SK-N-SH (cell line): ENCODE results near the gene MACROD2. TPM values are rescaled to one million over a fixed set of nuclear protein-coding genes. Genes with fewer than 3 reads are reported as not detected.

Source experiments
- CTCF ChIA-PET: fragments of 300-600, 350-600 bp; formaldehyde crosslinking; extraction: SDS; loops from one replicate; lab custom pipeline; 2021; lab: Yijun Ruan, JAX
- POLR2A ChIA-PET: fragments of 350-600 bp; sonication (Branson Sonifier 250); formaldehyde crosslinking; extraction: SDS; loops from one replicate; lab custom pipeline; 2020; ENCODE audit warnings: antibody characterized with exemption, inconsistent platforms; lab: Yijun Ruan, JAX
- DNase-seq: peaks from one replicate; pipeline ENCODE4 v3.0.0; 2012
- H2AFZ ChIP-seq: fragments of 200-600 bp; sonication (generic); 2 replicates; pipeline ENCODE4 v1.8.1; 2016; ENCODE audit warnings: antibody characterized with exemption, mild to moderate bottlenecking, low read depth
- H3F3A ChIP-seq: fragments of 200-600 bp; sonication (generic); replicated peaks from 2 replicates; pipeline ENCODE3; 2016; ENCODE audit warnings: antibody characterized with exemption, mild to moderate bottlenecking; ENCODE audit not compliant: insufficient read depth
- H3K27ac ChIP-seq, 2 experiments: fragments of 200-500 bp in 1 of 2; fragments of 200-600 bp in 1 of 2; sonication (Bioruptor generic) in 1 of 2; sonication (generic), shearing (Covaris generic) in 1 of 2; 2 replicates each; pipeline versions ENCODE4 v1.5.1 to v1.6.1; 2014 to 2016; ENCODE audit warnings: low read depth in 2 of 2, inconsistent platforms in 1 of 2, low read length in 1 of 2, mild to moderate bottlenecking in 1 of 2, mixed read lengths in 1 of 2
- H3K27me3 ChIP-seq: fragments of 200-600 bp; sonication (generic), shearing (Covaris generic); 2 replicates; pipeline ENCODE4 v1.6.1; 2016; ENCODE audit warnings: mixed run types; ENCODE audit not compliant: insufficient read depth
- H3K36me3 ChIP-seq, 2 experiments: fragments of 200-500 bp in 1 of 2; fragments of 200-600 bp in 1 of 2; sonication (Bioruptor generic) in 1 of 2; sonication (generic) in 1 of 2; replicated peaks in 1 of 2; 2 replicates each; pipeline versions ENCODE3 to v1.5.1; 2014 to 2016; ENCODE audit warnings: low read length in 1 of 2, mild to moderate bottlenecking in 1 of 2; ENCODE audit not compliant: insufficient read depth in 2 of 2, control insufficient read depth in 1 of 2
- H3K4me1 ChIP-seq, 2 experiments: fragments of 200-500 bp in 1 of 2; fragments of 200-600 bp in 1 of 2; sonication (Bioruptor generic) in 1 of 2; sonication (generic), shearing (Covaris generic) in 1 of 2; 2 replicates each; pipeline versions ENCODE4 v1.5.1 to v1.6.1; 2014 to 2016; ENCODE audit warnings: low read depth in 1 of 2, low read length in 1 of 2, mixed run types in 1 of 2; ENCODE audit not compliant: insufficient read depth in 2 of 2, control insufficient read depth in 1 of 2
- H3K4me2 ChIP-seq: fragments of 200-600 bp; sonication (generic), shearing (Covaris generic); 2 replicates; pipeline ENCODE4 v1.6.1; 2017; ENCODE audit warnings: mixed run types
- H3K4me3 ChIP-seq, 2 experiments: fragments of 200-500 bp in 1 of 2; fragments of 200-600 bp in 1 of 2; sonication (Bioruptor generic) in 1 of 2; sonication (generic), shearing (Covaris generic) in 1 of 2; 2 replicates each; pipeline versions ENCODE4 v1.5.1 to v1.8.1; 2014 to 2016; ENCODE audit warnings: low read depth in 2 of 2, inconsistent platforms in 1 of 2, low read length in 1 of 2, mild to moderate bottlenecking in 1 of 2, mixed read lengths in 1 of 2, moderate library complexity in 1 of 2
- H3K79me2 ChIP-seq: fragments of 200-600 bp; sonication (generic); 2 replicates; pipeline ENCODE4 v1.8.1; 2017; ENCODE audit warnings: mild to moderate bottlenecking; ENCODE audit not compliant: insufficient read depth
- H3K9ac ChIP-seq: fragments of 200-600 bp; sonication (generic); 2 replicates; pipeline ENCODE4 v1.6.1; 2017; ENCODE audit warnings: mixed run types
- H3K9me2 ChIP-seq: fragments of 200-600 bp; sonication (generic); 2 replicates; pipeline ENCODE4 v1.6.1; 2017; ENCODE audit warnings: mixed run types
- H3K9me3 ChIP-seq: fragments of 200-600 bp; sonication (generic); 2 replicates; pipeline ENCODE4 v1.6.1; 2017; ENCODE audit warnings: mixed run types, mild to moderate bottlenecking, moderate library complexity
- H4K20me1 ChIP-seq: fragments of 200-600 bp; sonication (generic); 2 replicates; pipeline ENCODE4 v1.6.1; 2017; ENCODE audit warnings: mild to moderate bottlenecking, mixed run types; ENCODE audit not compliant: insufficient read depth
- CTCF ChIP-seq: fragments of 200-600 bp; sonication (generic); IDR thresholded peaks from 2 replicates; pipeline ENCODE4 v1.6.1; 2017; ENCODE audit warnings: antibody characterized with exemption, mild to moderate bottlenecking, moderate library complexity
- ELF1 ChIP-seq: IDR thresholded peaks from 2 replicates; pipeline ENCODE4 v1.4.0; 2012
- EZH2phosphoT487 ChIP-seq: fragments of 200-600 bp; sonication (generic); IDR thresholded peaks from 2 replicates; pipeline ENCODE4 v1.6.1; 2017; ENCODE audit warnings: low read depth, mixed run types, mild to moderate bottlenecking, antibody characterized with exemption, moderate library complexity, borderline replicate concordance
- FOXJ3 ChIP-seq: sonication (generic); formaldehyde crosslinking; IDR thresholded peaks from 2 replicates; pipeline ENCODE4 v1.5.1; 2020; ENCODE audit warnings: mild to moderate bottlenecking, missing genetic modification reagents
- FOXM1 ChIP-seq: IDR thresholded peaks from 2 replicates; pipeline ENCODE4 v1.4.0; 2012; ENCODE audit warnings: low read depth, mild to moderate bottlenecking
- GABPA ChIP-seq: IDR thresholded peaks from 2 replicates; pipeline ENCODE4 v1.4.0; 2012; ENCODE audit warnings: low read depth, mild to moderate bottlenecking
- GATA2 ChIP-seq: sonication (generic); formaldehyde crosslinking; IDR thresholded peaks from 2 replicates; pipeline ENCODE4 v1.5.0; 2020; ENCODE audit warnings: mild to moderate bottlenecking, missing genetic modification reagents
- MEF2A ChIP-seq: IDR thresholded peaks from 2 replicates; pipeline ENCODE4 v1.4.0; 2012; ENCODE audit warnings: low read depth, borderline replicate concordance
- MXI1 ChIP-seq: IDR thresholded peaks from 2 replicates; pipeline ENCODE4 v1.6.1; 2012; ENCODE audit warnings: mild to moderate bottlenecking, low read depth, low read length, improper control_type of control experiment
- PBX3 ChIP-seq: IDR thresholded peaks from 2 replicates; pipeline ENCODE4; 2012
- POLR2AphosphoS5 ChIP-seq: IDR thresholded peaks from 2 replicates; pipeline ENCODE4 v1.6.1; 2012; ENCODE audit warnings: low read depth, low read length
- REST ChIP-seq: IDR thresholded peaks from 2 replicates; pipeline ENCODE4 v1.6.1; 2012; ENCODE audit warnings: mild to moderate bottlenecking, low read depth, low read length, moderate library complexity
- RXRA ChIP-seq: IDR thresholded peaks from 2 replicates; pipeline ENCODE4 v1.4.0; 2012; ENCODE audit warnings: low read depth, mild to moderate bottlenecking, borderline replicate concordance
- SIN3A ChIP-seq: IDR thresholded peaks from 2 replicates; pipeline ENCODE4 v1.6.1; 2012; ENCODE audit warnings: low read depth, mild to moderate bottlenecking, low read length, moderate library complexity, borderline replicate concordance
- SMC3 ChIP-seq: IDR thresholded peaks from 2 replicates; pipeline ENCODE4 v1.6.1; 2012; ENCODE audit warnings: low read depth, low read length, improper control_type of control experiment
- TCF12 ChIP-seq: IDR thresholded peaks from 2 replicates; pipeline ENCODE4 v1.4.0; 2012
- USF1 ChIP-seq: IDR thresholded peaks from 2 replicates; pipeline ENCODE4 v1.4.0; 2012; ENCODE audit warnings: low read depth, borderline replicate concordance
- YY1 ChIP-seq: IDR thresholded peaks from 2 replicates; pipeline ENCODE4 v1.4.0; 2012; ENCODE audit warnings: low read depth, mild to moderate bottlenecking
- ZBTB33 ChIP-seq: IDR thresholded peaks from 2 replicates; pipeline ENCODE4 v1.4.0; 2012; ENCODE audit warnings: low read depth, borderline replicate concordance
- WGBS: methylation state at CpG from one replicate; pipeline ENCODE4 v1.1.6; 2017; ENCODE audit warnings: low lambda C conversion rate; 5-methylcytosine and 5-hydroxymethylcytosine counted together
- polyA plus RNA-seq, 3 experiments: library from polyadenylated mRNA; depleted of rRNA; stranded (reverse); fragments of >200 nt; gene quantifications; 2 replicates each; pipeline ENCODE4 v1.2.3, GENCODE V29; 2012

The MACROD2 gene
- polyA plus RNA-seq, 1 of the 3 experiments (the other 2 are of a cell fraction) = 0.33 TPM

GRCh38 chr20:14415467-14415866 lies 420.2 kb downstream of the MACROD2 start:
- no peaks in the 10 kb centered on the region for H3F3A ChIP-seq
- peaks cover 0 to 5% of the 10 kb centered on the region in 2 experiments; a peak in 2 of 4 replicates for H3K4me1 ChIP-seq
- no peak for DNase-seq
- H3K4me2 ChIP-seq = no peak overlapping the region
- H3K27me3 ChIP-seq = no peaks in the 10 kb centered on the region
- H2AFZ ChIP-seq = no peak overlapping the region
- no peaks in the 10 kb centered on the region for H3K9me2 ChIP-seq
- no peak overlapping the region for H3K27ac ChIP-seq
- TF ChIP-seq SMC3 (no peak), CTCF (no peak), FOXM1 (no peak), MXI1 (no peak), MEF2A (no peak), RXRA (no peak), POLR2AphosphoS5 (no peak), EZH2phosphoT487 (no peak), YY1 (no peak), ELF1 (no peak), TCF12 (no peak), PBX3 (no peak), USF1 (no peak), GABPA (no peak)
- no peaks in the 10 kb centered on the region for H3K79me2 ChIP-seq
- CTCF ChIA-PET = interaction anchor here (1.1 kb wide), 1 partner anchor 78 kb away, joined by 3 read pairs; the partner anchor contains the start of gene FLRT3
- no peaks in the 10 kb centered on the region for H3K36me3 ChIP-seq
- 53% methylated on average over 3 of the region's 3 CpGs for WGBS
- H3K9ac ChIP-seq = no peak overlapping the region
- no peak overlapping the region for H3K4me3 ChIP-seq
- POLR2A ChIA-PET = interaction anchor here (0.7 kb wide), 1 partner anchor 495 kb away, joined by 3 read pairs; no protein-coding TSS in a partner anchor
- H3K9me3 ChIP-seq = no peaks in the 10 kb centered on the region
- H4K20me1 ChIP-seq = no peaks in the 10 kb centered on the region

- DNase-seq = no peak
- ChIA-PET POLR2A (no interaction called here), CTCF (no interaction called here)
- H3K9me2 ChIP-seq = no peaks in the 10 kb centered on the region
- H3F3A ChIP-seq = no peaks in the 10 kb centered on the region
- 70% methylated on average over 2 of the region's 2 CpGs for WGBS
- H3K9ac ChIP-seq = no peak overlapping the region
- no peaks in the 10 kb centered on the region for H3K9me3 ChIP-seq
- no peaks in the 10 kb centered on the region for H3K27me3 ChIP-seq
- H3K36me3 ChIP-seq = no peaks in the 10 kb centered on the region
- no peak overlapping the region for H3K4me2 ChIP-seq
- no peaks in the 10 kb centered on the region for H4K20me1 ChIP-seq
- H3K27ac ChIP-seq = no peak overlapping the region; a peak in 1 of 4 replicates
- no peak overlapping the region for H3K4me3 ChIP-seq
- H2AFZ ChIP-seq = no peak overlapping the region
- peaks cover 0 to 5% of the 10 kb centered on the region in 2 experiments; a peak in 2 of 4 replicates for H3K4me1 ChIP-seq
- H3K79me2 ChIP-seq = no peaks in the 10 kb centered on the region
- TF ChIP-seq REST (no peak), SIN3A (no peak), GATA2 (CRISPR knock-in tag) (no peak), FOXJ3 (CRISPR knock-in tag) (no peak), POLR2AphosphoS5 (no peak), ZBTB33 (no peak)
Measured at GRCh38 chr20:14418376-14418775, 423.1 kb downstream of the MACROD2 start.
